GM21515 (cell line): Measurements from ENCODE around the gene NOP10.
"Not testable (repeated sequence)": the region's sequence is repeated elsewhere in the genome, so short reads cannot be mapped to it uniquely, and the experiment has no call there.

ENCODE experiments used
- ATAC-seq: cut with Tn5 transposase; IDR thresholded peaks from one replicate; pipeline ENCODE4 v1.9.1; 2021; ENCODE audit not compliant: unreplicated experiment

Gene NOP10

DNA sequence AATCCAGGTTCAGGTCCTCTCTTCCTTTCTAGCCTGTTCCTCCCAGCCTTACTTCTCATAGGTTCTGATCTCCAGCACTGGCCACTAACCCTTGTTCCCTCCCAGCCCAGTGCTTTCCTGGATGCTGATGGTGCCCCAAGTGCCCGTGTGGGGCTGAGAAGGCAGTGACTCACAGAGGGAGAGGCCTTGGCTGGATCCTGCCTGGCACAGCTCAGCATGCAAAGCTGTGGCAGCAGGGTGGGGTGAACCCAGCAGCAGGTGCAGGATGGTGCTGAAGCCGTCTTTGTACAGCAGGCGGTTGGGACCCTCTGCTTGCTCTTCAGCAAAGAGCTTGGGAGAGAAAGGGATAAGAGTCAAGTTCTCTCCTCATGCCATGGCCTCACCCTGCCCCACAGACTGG is 16.5 kb upstream of the NOP10 start:
- ATAC-seq, result no peak

GRCh38 chr15:34358948-34359347 is 16.0 kb upstream of the NOP10 start:
- ATAC-seq, result no peak

- no peak for ATAC-seq
These were observed 15.4 kb upstream of the NOP10 start for GRCh38 chr15:34358367-34358766.

- ATAC-seq, result no peak
These were observed 14.7 kb upstream of the NOP10 start for GRCh38 chr15:34357653-34358052.

- no peak for ATAC-seq
These were observed 12.3 kb upstream of the NOP10 start for GRCh38 chr15:34355241-34355640.

- no peak for ATAC-seq
These were observed 11.3 kb upstream of the NOP10 start for GRCh38 chr15:34354286-34354685.

- no peak for ATAC-seq
These were observed 10.7 kb upstream of the NOP10 start for GRCh38 chr15:34353627-34354026.

GRCh38 chr15:34352996-34353395 is 10.1 kb upstream of the NOP10 start:
- not testable (repeated sequence) for ATAC-seq

- ATAC-seq, result no peak
These were observed 6.8 kb upstream of the NOP10 start for GRCh38 chr15:34349769-34350168.

DNA sequence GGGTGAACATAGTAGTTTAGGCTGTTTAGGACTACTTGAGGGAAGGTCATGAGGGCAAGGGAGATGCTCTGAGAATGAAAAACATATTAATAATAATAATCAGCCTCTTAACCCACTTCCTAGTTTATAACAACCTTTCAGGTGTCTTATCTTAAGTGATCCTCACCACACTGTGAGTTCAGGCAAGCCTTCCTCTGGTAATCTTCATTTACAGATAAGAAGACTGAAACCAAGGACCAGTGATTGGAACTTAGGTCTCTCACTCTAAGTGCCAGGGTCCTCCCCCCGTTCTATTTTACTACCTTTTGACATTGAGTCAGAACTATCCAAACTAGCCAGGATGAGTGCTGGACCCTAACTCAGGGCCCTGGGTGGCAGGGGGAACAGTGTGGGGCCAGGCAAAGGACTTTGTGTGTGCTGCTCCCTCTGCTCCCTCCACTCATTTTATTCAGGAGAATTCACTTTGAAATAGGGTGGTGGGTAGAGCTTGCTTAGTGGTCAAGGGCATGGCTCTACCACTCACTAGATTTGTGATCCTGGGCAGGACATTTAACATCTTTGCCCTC is 5.9 kb upstream of the NOP10 start:
- no peak for ATAC-seq

DNA sequence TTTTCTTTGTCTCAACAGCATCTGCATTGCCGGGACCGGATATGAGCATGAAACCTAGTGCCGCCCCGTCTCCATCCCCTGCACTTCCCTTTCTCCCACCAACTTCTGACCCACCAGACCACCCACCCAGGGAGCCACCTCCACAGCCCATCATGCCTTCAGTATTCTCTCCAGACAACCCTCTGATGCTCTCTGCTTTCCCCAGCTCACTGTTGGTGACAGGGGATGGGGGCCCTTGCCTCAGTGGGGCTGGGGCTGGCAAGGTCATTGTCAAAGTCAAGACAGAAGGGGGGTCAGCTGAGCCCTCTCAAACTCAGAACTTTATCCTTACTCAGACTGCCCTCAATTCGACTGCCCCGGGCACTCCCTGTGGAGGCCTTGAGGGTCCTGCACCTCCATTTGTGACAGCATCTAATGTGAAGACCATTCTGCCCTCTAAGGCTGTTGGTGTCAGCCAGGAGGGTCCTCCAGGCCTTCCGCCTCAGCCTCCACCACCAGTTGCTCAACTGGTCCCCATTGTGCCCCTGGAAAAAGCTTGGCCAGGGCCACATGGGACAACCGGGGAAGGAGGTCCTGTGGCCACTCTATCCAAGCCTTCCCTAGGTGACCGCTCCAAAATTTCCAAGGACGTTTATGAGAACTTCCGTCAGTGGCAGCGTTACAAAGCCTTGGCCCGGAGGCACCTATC is 5.2 kb upstream of the NOP10 start:
- ATAC-seq, result no peak

DNA sequence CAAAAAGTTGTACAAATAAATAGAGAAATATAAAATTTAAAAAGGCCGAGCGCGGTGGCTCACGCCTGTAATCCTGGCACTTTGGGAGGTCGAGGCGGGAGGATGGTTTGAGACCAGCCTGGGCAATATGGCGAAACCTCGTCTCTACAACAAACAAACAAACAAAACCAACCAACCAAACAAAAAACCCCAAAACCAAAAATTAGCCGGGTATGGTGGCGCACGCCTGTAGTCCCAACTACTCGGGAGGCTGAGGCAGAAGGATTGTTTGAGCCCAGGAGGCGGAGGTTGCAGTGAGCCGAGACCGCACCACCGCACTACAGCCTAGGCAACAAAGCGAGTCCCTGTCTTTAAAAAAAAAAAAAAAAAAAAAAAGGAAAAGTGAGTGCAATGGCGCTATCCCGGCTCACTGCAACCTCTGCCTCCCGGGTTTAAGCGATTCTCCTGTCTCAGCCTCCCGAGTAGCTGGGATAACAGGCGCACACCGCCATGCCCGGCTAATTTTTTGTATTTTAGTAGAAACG is 661 bp downstream of the NOP10 start:
- not testable (repeated sequence) for ATAC-seq

DNA sequence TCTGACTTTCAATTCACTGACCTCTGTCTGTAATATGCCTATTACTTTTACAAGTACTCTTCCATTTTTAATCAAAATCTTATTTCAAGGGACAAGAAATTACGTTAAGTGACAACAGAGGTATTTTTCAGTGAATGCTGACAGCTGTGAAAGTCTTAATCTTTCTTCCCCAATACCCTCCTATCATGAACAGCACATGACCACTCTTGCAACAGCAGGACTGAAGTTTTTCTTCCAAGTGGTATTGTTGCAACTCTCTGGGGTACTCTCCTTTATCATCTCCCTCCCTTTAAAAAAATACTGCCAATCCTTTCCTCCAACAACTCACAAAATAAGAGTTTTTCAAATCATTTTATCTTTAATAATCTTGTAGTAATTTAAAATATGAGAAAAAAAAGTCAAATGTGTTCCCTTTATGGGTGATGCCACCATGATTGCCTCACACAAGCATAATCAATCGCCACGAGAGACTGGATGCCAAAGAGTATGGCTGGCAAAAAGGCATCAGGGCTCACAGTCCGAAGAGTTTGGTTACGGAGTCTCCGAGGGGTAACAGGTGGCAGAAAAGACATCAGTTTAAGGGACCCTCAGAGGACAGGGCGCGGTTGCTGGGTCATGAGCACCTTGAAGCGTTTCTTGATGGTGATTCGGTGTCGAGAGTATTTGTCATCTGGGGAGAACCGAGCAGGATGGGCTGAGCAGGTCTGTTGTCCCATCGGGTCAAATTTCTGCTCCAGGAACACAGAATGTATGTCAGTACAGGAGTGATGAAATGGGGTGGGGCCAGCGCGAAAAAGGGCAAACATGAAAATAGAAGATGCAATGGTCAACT is 1.3 kb downstream of the NOP10 start:
- no peak for ATAC-seq

DNA sequence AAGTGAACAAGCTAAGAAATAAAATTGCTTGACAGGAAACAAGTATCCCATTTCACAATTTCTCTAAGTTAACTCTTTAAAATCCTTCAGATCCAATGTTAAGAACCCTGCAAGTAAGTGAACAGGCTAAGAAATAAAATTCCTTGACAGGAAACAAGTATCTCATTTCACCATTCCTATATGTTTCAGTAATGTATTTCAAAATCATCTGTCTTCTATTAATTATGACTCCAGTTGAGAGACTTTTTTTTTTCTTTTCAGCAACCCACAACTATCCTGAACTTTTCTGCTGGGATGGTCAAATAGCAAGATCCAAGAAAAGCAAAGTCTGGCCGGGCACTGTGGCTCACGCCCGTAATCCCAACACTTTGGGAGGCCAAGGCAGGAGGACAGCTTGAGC is 3.0 kb downstream of the NOP10 start:
- no peak for ATAC-seq

GRCh38 chr15:34338347-34338746 is 4.6 kb downstream of the NOP10 start:
- ATAC-seq, result no peak

- ATAC-seq, result peak; percentile 71
These were observed 5.2 kb downstream of the NOP10 start, which contains the start of gene SLC12A6 for GRCh38 chr15:34337557-34338306. TSS of gene SLC12A6 (minus strand) at chr15:34337781. CDS start at chr15:34336680, 1,101 bp downstream.

- peak; percentile 3 for ATAC-seq
These were observed 5.9 kb downstream of the NOP10 start for GRCh38 chr15:34336991-34337556.

- ATAC-seq, result no peak
These were observed 6.5 kb downstream of the NOP10 start for GRCh38 chr15:34336231-34336990.

GRCh38 chr15:34335176-34336032 is 7.5 kb downstream of the NOP10 start:
- no peak for ATAC-seq
